Measurements from ENCODE around the gene CD3E. TPM values are rescaled to one million over a fixed set of nuclear protein-coding genes. Genes with fewer than 3 reads are reported as not detected.
"Not testable (repeated sequence)": the region's sequence is repeated elsewhere in the genome, so short reads cannot be mapped to it uniquely, and the experiment has no call there.

CD3E gene
- total and polyA plus RNA-seq, 7 experiments from 2014 or later, result 392 to 1,286 (median 692) TPM

- peaks cover 51 to 91% (median 77%) of the 10 kb centered on the region in 7 donors for H3K4me1 Mint-ChIP-seq
- Histone ChIP-seq H3K4me1 (ENCODE audit: control insufficient read depth in 2 of 2, insufficient read depth in 2 of 2, low read length in 2 of 2) (peaks cover 39 to 62% of the 10 kb centered on the region in 2 donors), H3K36me3 (ENCODE audit: control insufficient read depth in 2 of 3, insufficient read depth in 3 of 3, low read length in 3 of 3) (peaks cover 8% of the 10 kb centered on the region in 3 experiments), H3K27me3 (ENCODE audit: control insufficient read depth in 2 of 2, insufficient read depth in 2 of 2, low read length in 2 of 2) (no peaks in the 10 kb centered on the region), H3K27ac (ENCODE audit: low read depth, low read length) (peak overlapping the region; percentile 92), H3K9me3 (ENCODE audit: control insufficient read depth in 2 of 3, low read length in 3 of 3) (no peaks in the 10 kb centered on the region), H3K4me3 (ENCODE audit: low read length) (peak overlapping the region; percentile 88)
- H3K27ac Mint-ChIP-seq, result peak overlapping the region; percentile 97 to 100 (median 100)
- H3K27me3 Mint-ChIP-seq, result no peaks in the 10 kb centered on the region
- POLR2A ChIA-PET, result interaction anchor here (0.6 to 4.4 kb wide), 16 partner anchors 8 to 1467 kb away, joined by 3 to 36 read pairs (median 4); partner anchors contain the start of genes APOA1, JAML, MPZL2 and MPZL3
- intact Hi-C loops (cut with micrococcal nuclease), result loop anchor here (1.0 to 5.0 kb wide), 8 partner anchors 8 to 263 kb away; partner anchors contain the start of genes KMT2A (in 2 of the 2), UBE4A (in 2 of the 2), IFT46 (in 1 of the 2) and MPZL3 (in 1 of the 2)
- ATAC-seq, result peak; percentile 41
- DNase-seq, result no peak
- no peaks in the 10 kb centered on the region for H3K9me3 Mint-ChIP-seq
- peak overlapping the region; percentile 95 to 100 (median 99) for H3K4me3 Mint-ChIP-seq
- H3K36me3 Mint-ChIP-seq, result peaks cover 10 to 41% (median 33%) of the 10 kb centered on the region in 5 donors
- CTCF ChIA-PET, result interaction anchor here (0.8 to 8.6 kb wide), 8 partner anchors 9 to 106 kb away, joined by 3 to 90 read pairs (median 11); partner anchors contain the start of genes CD3D, CD3G, JAML and UBE4A
Measured at GRCh38 chr11:118304227-118304567, 333 bp upstream of the CD3E start.

- peak overlapping the region; percentile 97 to 100 (median 100) for H3K27ac Mint-ChIP-seq
- H3K9me3 Mint-ChIP-seq, result peaks cover 0 to 3% (median 0%) of the 10 kb centered on the region in 11 donors
- H3K4me1 ChIP-seq (ENCODE audit: control insufficient read depth in 2 of 2, insufficient read depth in 2 of 2, low read length in 2 of 2), result peaks cover 41 to 68% of the 10 kb centered on the region in 2 donors
- peaks cover 10 to 53% (median 43%) of the 10 kb centered on the region in 5 donors for H3K36me3 Mint-ChIP-seq
- H3K27ac ChIP-seq (ENCODE audit: low read depth, low read length), result peak overlapping the region; percentile 92
- peaks cover 54 to 93% (median 79%) of the 10 kb centered on the region in 7 donors for H3K4me1 Mint-ChIP-seq
- ATAC-seq, result peak; percentile 72
- H3K4me3 Mint-ChIP-seq, result peak overlapping the region; percentile 95 to 100 (median 99)
- no peaks in the 10 kb centered on the region for H3K9me3 ChIP-seq (ENCODE audit: control insufficient read depth in 2 of 3, low read length in 3 of 3)
- DNase-seq, result peak in 7 of 9 donors; percentile 55 to 82 (median 77)
- no peaks in the 10 kb centered on the region for H3K27me3 ChIP-seq (ENCODE audit: control insufficient read depth in 2 of 2, insufficient read depth in 2 of 2, low read length in 2 of 2)
- CTCF ChIA-PET, result interaction anchor here (0.9 to 8.6 kb wide), 10 partner anchors 10 to 107 kb away, joined by 3 to 90 read pairs (median 6); partner anchors contain the start of genes CD3D, CD3G, JAML and UBE4A
- no peaks in the 10 kb centered on the region for H3K27me3 Mint-ChIP-seq
- POLR2A ChIA-PET, result interaction anchor here (0.7 to 4.4 kb wide), 14 partner anchors 10 to 692 kb away, joined by 3 to 36 read pairs (median 4); partner anchors contain the start of genes CENATAC, JAML, KMT2A and UBE4A
- peaks cover 8 to 13% (median 8%) of the 10 kb centered on the region in 3 experiments for H3K36me3 ChIP-seq (ENCODE audit: control insufficient read depth in 2 of 3, insufficient read depth in 3 of 3, low read length in 3 of 3)
- peak overlapping the region; percentile 88 for H3K4me3 ChIP-seq (ENCODE audit: low read length)
- intact Hi-C loops (cut with micrococcal nuclease), result loop anchor here (1.0 to 2.0 kb wide), 8 partner anchors 33 to 225 kb away; partner anchors contain the start of genes KMT2A (in 2 of the 2), CD3D (in 1 of the 2), CD3G (in 1 of the 2) and MPZL3 (in 1 of the 2)
Measured at GRCh38 chr11:118305726-118306125, 1.2 kb downstream of the CD3E start.

GRCh38 chr11:118306556-118306955, 2.0 kb downstream of the CD3E start:
- intact Hi-C loops (cut with micrococcal nuclease), result no loop called here
- H3K36me3 ChIP-seq (ENCODE audit: control insufficient read depth in 2 of 3, insufficient read depth in 3 of 3, low read length in 3 of 3), result peaks cover 8 to 22% (median 15%) of the 10 kb centered on the region in 3 experiments
- Mint-ChIP-seq H3K4me1 (peaks cover 58 to 93% (median 79%) of the 10 kb centered on the region in 7 donors), H3K27ac (peak overlapping the region; percentile 86 to 100 (median 99)), H3K27me3 (no peaks in the 10 kb centered on the region), H3K4me3 (peak overlapping the region; percentile 83 to 100 (median 99)), H3K36me3 (peaks cover 10 to 59% (median 44%) of the 10 kb centered on the region in 5 donors), H3K9me3 (peaks cover 0 to 3% (median 0%) of the 10 kb centered on the region in 11 donors)
- peaks cover 49 to 70% of the 10 kb centered on the region in 2 donors for H3K4me1 ChIP-seq (ENCODE audit: control insufficient read depth in 2 of 2, insufficient read depth in 2 of 2, low read length in 2 of 2)
- ATAC-seq (no peak), DNase-seq (peak in 2 of 9 donors; percentile 53 to 68)
- H3K4me3 ChIP-seq (ENCODE audit: low read length), result peak overlapping the region; percentile 59
- H3K27me3 ChIP-seq (ENCODE audit: control insufficient read depth in 2 of 2, insufficient read depth in 2 of 2, low read length in 2 of 2), result no peaks in the 10 kb centered on the region
- ChIA-PET CTCF (interaction anchor here (0.9 to 8.6 kb wide), 6 partner anchors 13 to 108 kb away, joined by 3 to 90 read pairs (median 6); partner anchors contain the start of genes CD3D and CD3G), POLR2A (interaction anchor here (0.6 to 4.4 kb wide), 7 partner anchors 11 to 353 kb away, joined by 3 to 36 read pairs (median 9); partner anchors contain the start of genes JAML and UBE4A)
- H3K9me3 ChIP-seq (ENCODE audit: control insufficient read depth in 2 of 3, low read length in 3 of 3), result no peaks in the 10 kb centered on the region
- H3K27ac ChIP-seq (ENCODE audit: low read depth, low read length), result peak overlapping the region; percentile 92

- intact Hi-C loops (cut with micrococcal nuclease); ATAC-seq; H3K9me3 Mint-ChIP-seq; H3K27me3 Mint-ChIP-seq; H3K27me3 ChIP-seq (ENCODE audit: control insufficient read depth in 2 of 2, insufficient read depth in 2 of 2, low read length in 2 of 2); H3K9me3 ChIP-seq (ENCODE audit: control insufficient read depth in 2 of 3, low read length in 3 of 3): not testable (repeated sequence)
- H3K4me1 ChIP-seq (ENCODE audit: control insufficient read depth in 2 of 2, insufficient read depth in 2 of 2, low read length in 2 of 2), result peaks cover 50 to 70% of the 10 kb centered on the region in 2 donors
- DNase-seq, result peak in 1 of 9 donors; percentile 36
- ChIA-PET POLR2A (interaction anchor here (0.6 to 5.0 kb wide), 8 partner anchors 9 to 263 kb away, joined by 3 to 31 read pairs (median 3); partner anchors contain the start of genes ARCN1 and JAML), CTCF (interaction anchor here (0.7 to 2.9 kb wide), 10 partner anchors 11 to 754 kb away, joined by 3 to 22 read pairs (median 3); partner anchors contain the start of genes CD3D and CD3G)
- H3K4me1 Mint-ChIP-seq, result peaks cover 52 to 91% (median 78%) of the 10 kb centered on the region in 7 donors
- peak overlapping the region; percentile 56 to 100 (median 99) for H3K27ac Mint-ChIP-seq
- peaks cover 33 to 45% (median 37%) of the 10 kb centered on the region in 3 experiments for H3K36me3 ChIP-seq (ENCODE audit: control insufficient read depth in 2 of 3, insufficient read depth in 3 of 3, low read length in 3 of 3)
- H3K4me3 Mint-ChIP-seq, result peak overlapping the region; percentile 83 to 100 (median 99)
- H3K27ac ChIP-seq (ENCODE audit: low read depth, low read length), result peak overlapping the region; percentile 92
- H3K4me3 ChIP-seq (ENCODE audit: low read length), result peak overlapping the region; percentile 59
- peaks cover 25 to 73% (median 65%) of the 10 kb centered on the region in 5 donors for H3K36me3 Mint-ChIP-seq
Measured at GRCh38 chr11:118308995-118309528, 4.5 kb downstream of the CD3E start.

GRCh38 chr11:118310271-118310670, 5.7 kb downstream of the CD3E start:
- ChIA-PET POLR2A (interaction anchor here (0.6 to 5.0 kb wide), 3 partner anchors 10 to 68 kb away, joined by 3 to 31 read pairs (median 8); no protein-coding TSS in a partner anchor), CTCF (interaction anchor here (0.6 to 2.9 kb wide), 3 partner anchors 12 to 17 kb away, joined by 4 to 22 read pairs (median 9); no protein-coding TSS in a partner anchor)
- H3K9me3 ChIP-seq (ENCODE audit: control insufficient read depth in 2 of 3, low read length in 3 of 3), result no peaks in the 10 kb centered on the region
- H3K4me3 ChIP-seq (ENCODE audit: low read length), result no peak overlapping the region
- H3K27me3 ChIP-seq (ENCODE audit: control insufficient read depth in 2 of 2, insufficient read depth in 2 of 2, low read length in 2 of 2), result no peaks in the 10 kb centered on the region
- peaks cover 24 to 76% (median 67%) of the 10 kb centered on the region in 5 donors for H3K36me3 Mint-ChIP-seq
- peaks cover 48 to 76% of the 10 kb centered on the region in 2 donors for H3K4me1 ChIP-seq (ENCODE audit: control insufficient read depth in 2 of 2, insufficient read depth in 2 of 2, low read length in 2 of 2)
- intact Hi-C loops (cut with micrococcal nuclease), result no loop called here
- H3K4me3 Mint-ChIP-seq, result peak overlapping the region in 9 of 10 donors; percentile 6 to 95 (median 55)
- peaks cover 37 to 56% (median 42%) of the 10 kb centered on the region in 3 experiments for H3K36me3 ChIP-seq (ENCODE audit: control insufficient read depth in 2 of 3, insufficient read depth in 3 of 3, low read length in 3 of 3)
- no peaks in the 10 kb centered on the region for H3K27me3 Mint-ChIP-seq
- ATAC-seq (no peak), DNase-seq (no peak)
- H3K27ac Mint-ChIP-seq, result peak overlapping the region; percentile 26 to 100 (median 90)
- peaks cover 0 to 3% (median 0%) of the 10 kb centered on the region in 11 donors for H3K9me3 Mint-ChIP-seq
- peaks cover 57 to 91% (median 82%) of the 10 kb centered on the region in 7 donors for H3K4me1 Mint-ChIP-seq
- peak overlapping the region; percentile 46 for H3K27ac ChIP-seq (ENCODE audit: low read depth, low read length)
